ENCODE results near the gene RAB10. TPM values are rescaled to one million over a fixed set of nuclear protein-coding genes. Genes with fewer than 3 reads are reported as not detected.

The RAB10 gene
- total and polyA plus RNA-seq, 2 of the 4 experiments (the other 2 are of a cell fraction), result 30.1 to 77.1 TPM

DNA sequence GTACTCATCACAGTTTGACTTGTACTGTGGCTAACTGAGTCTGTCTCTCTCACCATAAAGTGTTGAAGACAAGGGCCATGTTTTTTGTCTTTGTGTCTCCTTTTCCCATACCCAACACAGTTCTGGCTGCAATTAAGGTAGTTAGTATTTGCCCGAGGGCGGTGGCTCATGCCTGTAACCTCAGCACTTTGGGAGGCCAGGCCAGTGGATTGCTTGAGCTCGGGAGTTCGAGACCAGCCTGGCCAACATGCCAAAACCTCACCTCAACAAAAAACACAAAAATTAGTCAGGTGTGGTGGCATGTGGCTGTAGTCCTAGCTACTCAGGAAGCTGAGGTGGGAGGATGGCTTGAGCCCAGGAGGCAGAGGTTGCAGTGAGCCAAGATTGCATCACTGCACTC is 44.7 kb upstream of the RAB10 start:
- ATAC-seq (ENCODE audit: low read depth) (no peak), DNase-seq (no peak)
- Histone ChIP-seq H2AFZ (replicated peaks; ENCODE audit: low read length, poor library complexity) (no peak overlapping the region), H4K91ac (ENCODE audit: insufficient read depth, low read depth, low read length) (no peak overlapping the region), H3K4me3 (ENCODE audit: insufficient read depth, low read depth, low read length) (no peak overlapping the region), H4K5ac (ENCODE audit: low read depth, low read length) (no peak overlapping the region), H2BK120ac (ENCODE audit: low read depth, low read length) (no peak overlapping the region), H3K9me3 (ENCODE audit: control insufficient read depth, insufficient read depth, low read length) (no peaks in the 10 kb centered on the region), H4K8ac (ENCODE audit: low read depth in 2 of 2, low read length in 2 of 2) (no peak overlapping the region), H3K9me1 (ENCODE audit: insufficient read depth, low read length) (no peaks in the 10 kb centered on the region), H3K9ac (ENCODE audit: low read depth, low read length) (no peak overlapping the region), H3K4ac (ENCODE audit: low read depth, low read length) (no peak overlapping the region), H3K14ac (replicated peaks; ENCODE audit: low read depth, low read length) (no peak overlapping the region), H4K20me1 (ENCODE audit: insufficient read depth, low read length) (no peaks in the 10 kb centered on the region), H3K18ac (ENCODE audit: low read depth, low read length) (no peak overlapping the region), H2BK5ac (ENCODE audit: low read depth, low read length, poor library complexity, severe bottlenecking) (no peak overlapping the region), H3K4me2 (ENCODE audit: low read depth, low read length) (no peak overlapping the region), H3K4me1 (ENCODE audit: control insufficient read depth, insufficient read depth, low read length) (no peaks in the 10 kb centered on the region), H2BK20ac (ENCODE audit: low read depth, low read length) (no peak overlapping the region), H3K27me3 (ENCODE audit: control insufficient read depth, insufficient read depth, low read length) (peaks cover 2% of the 10 kb centered on the region; the same call in 1 of the 2 replicates), H2BK15ac (ENCODE audit: low read depth, low read length) (no peak overlapping the region), H3K23ac (ENCODE audit: low read depth, low read length) (no peak overlapping the region), H3K79me1 (ENCODE audit: low read depth in 1 of 2, low read length in 2 of 2) (no peaks in the 10 kb centered on the region), H2AK5ac (ENCODE audit: low read depth, low read length) (no peak overlapping the region), H3K36me3 (ENCODE audit: control insufficient read depth, insufficient read depth, low read length) (no peaks in the 10 kb centered on the region), H3K56ac (ENCODE audit: extremely low read depth, insufficient read depth, low read length) (no peak overlapping the region), H2AK9ac (replicated peaks; ENCODE audit: low read depth, low read length, poor library complexity) (no peak overlapping the region), H3K27ac (ENCODE audit: insufficient read depth, low read length) (no peak overlapping the region)
- POLR2A ChIA-PET (ENCODE audit: unreplicated experiment), result no interaction called here
- TF ChIP-seq NFE2L2 (IDR thresholded peaks at IDR 0.05; ENCODE audit: low read depth, low read length) (no peak), CEBPB (IDR thresholded peaks at IDR 0.05; ENCODE audit: low read depth, low read length) (no peak), MAZ (IDR thresholded peaks at IDR 0.05; ENCODE audit: borderline replicate concordance, low read depth, low read length) (no peak), RAD21 (IDR thresholded peaks at IDR 0.05; ENCODE audit: low read length) (no peak), FOS (IDR thresholded peaks at IDR 0.05; ENCODE audit: low read depth, low read length) (no peak), MXI1 (IDR thresholded peaks at IDR 0.05; ENCODE audit: borderline replicate concordance, low read depth, low read length) (no peak), RCOR1 (IDR thresholded peaks at IDR 0.05; ENCODE audit: insufficient replicate concordance, low read length) (no peak), POLR2A (IDR thresholded peaks at IDR 0.05; ENCODE audit: low read depth, low read length) (no peak), CHD1 (IDR thresholded peaks at IDR 0.05; ENCODE audit: low read depth, low read length) (no peak), SMC3 (IDR thresholded peaks at IDR 0.05; ENCODE audit: low read depth, low read length) (no peak), MAFK (IDR thresholded peaks at IDR 0.05; ENCODE audit: low read depth, low read length) (no peak), RFX5 (IDR thresholded peaks at IDR 0.05; ENCODE audit: low read depth, low read length) (no peak)
- TF ChIP-seq, protein P1, sequence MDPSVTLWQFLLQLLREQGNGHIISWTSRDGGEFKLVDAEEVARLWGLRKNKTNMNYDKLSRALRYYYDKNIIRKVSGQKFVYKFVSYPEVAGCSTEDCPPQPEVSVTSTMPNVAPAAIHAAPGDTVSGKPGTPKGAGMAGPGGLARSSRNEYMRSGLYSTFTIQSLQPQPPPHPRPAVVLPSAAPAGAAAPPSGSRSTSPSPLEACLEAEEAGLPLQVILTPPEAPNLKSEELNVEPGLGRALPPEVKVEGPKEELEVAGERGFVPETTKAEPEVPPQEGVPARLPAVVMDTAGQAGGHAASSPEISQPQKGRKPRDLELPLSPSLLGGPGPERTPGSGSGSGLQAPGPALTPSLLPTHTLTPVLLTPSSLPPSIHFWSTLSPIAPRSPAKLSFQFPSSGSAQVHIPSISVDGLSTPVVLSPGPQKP (IDR thresholded peaks at IDR 0.05; ENCODE audit: borderline replicate concordance, low read depth, low read length), result no peak
- TF ChIP-seq, protein P2, sequence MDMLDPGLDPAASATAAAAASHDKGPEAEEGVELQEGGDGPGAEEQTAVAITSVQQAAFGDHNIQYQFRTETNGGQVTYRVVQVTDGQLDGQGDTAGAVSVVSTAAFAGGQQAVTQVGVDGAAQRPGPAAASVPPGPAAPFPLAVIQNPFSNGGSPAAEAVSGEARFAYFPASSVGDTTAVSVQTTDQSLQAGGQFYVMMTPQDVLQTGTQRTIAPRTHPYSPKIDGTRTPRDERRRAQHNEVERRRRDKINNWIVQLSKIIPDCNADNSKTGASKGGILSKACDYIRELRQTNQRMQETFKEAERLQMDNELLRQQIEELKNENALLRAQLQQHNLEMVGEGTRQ (IDR thresholded peaks at IDR 0.05; ENCODE audit: low read depth, low read length), result no peak
- TF ChIP-seq, protein P3, sequence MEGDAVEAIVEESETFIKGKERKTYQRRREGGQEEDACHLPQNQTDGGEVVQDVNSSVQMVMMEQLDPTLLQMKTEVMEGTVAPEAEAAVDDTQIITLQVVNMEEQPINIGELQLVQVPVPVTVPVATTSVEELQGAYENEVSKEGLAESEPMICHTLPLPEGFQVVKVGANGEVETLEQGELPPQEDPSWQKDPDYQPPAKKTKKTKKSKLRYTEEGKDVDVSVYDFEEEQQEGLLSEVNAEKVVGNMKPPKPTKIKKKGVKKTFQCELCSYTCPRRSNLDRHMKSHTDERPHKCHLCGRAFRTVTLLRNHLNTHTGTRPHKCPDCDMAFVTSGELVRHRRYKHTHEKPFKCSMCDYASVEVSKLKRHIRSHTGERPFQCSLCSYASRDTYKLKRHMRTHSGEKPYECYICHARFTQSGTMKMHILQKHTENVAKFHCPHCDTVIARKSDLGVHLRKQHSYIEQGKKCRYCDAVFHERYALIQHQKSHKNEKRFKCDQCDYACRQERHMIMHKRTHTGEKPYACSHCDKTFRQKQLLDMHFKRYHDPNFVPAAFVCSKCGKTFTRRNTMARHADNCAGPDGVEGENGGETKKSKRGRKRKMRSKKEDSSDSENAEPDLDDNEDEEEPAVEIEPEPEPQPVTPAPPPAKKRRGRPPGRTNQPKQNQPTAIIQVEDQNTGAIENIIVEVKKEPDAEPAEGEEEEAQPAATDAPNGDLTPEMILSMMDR (conservative IDR thresholded peaks at IDR 0.05; ENCODE audit: low read depth, low read length), result no peak
- intact Hi-C loops (cut with micrococcal nuclease), result no loop called here
- dilution Hi-C loops (cut with HindIII; ENCODE audit: low sequenced_read_pairs, unreplicated experiment), result no loop called here
- no CpG with 5 or more reads among the region's 4 CpGs for WGBS, 2 experiments (ENCODE audit: extremely low coverage in 2 of 2, insufficient read length in 1 of 2)
- CTCF ChIA-PET, result interaction anchor here (0.6 kb wide), 1 partner anchor 152 kb away, joined by 3 read pairs; no protein-coding TSS in a partner anchor
- BruUV-seq (replicated peaks), result no TSS peak
- in situ Hi-C loops (cut with MboI; ENCODE audit: low sequenced_read_pairs), result no loop called here
